Endothelial cell of umbilical vein (primary cell): ENCODE measurements around the gene CHRND. TPM values are rescaled to one million over a fixed set of nuclear protein-coding genes. Genes with fewer than 3 reads are reported as not detected.

ENCODE experiments used
- BruUV-seq: library from RNA; stranded (reverse); fragments of 400-500 nt; replicated peaks from 2 replicates; lab custom pipeline; 2021; lab: Mats Ljungman, UMichigan
- CTCF ChIA-PET: fragments of 300-600, 350-600 bp; sonication (Branson Sonifier 250); formaldehyde crosslinking; loops from one replicate; lab custom pipeline; 2021; ENCODE audit warnings: antibody characterized with exemption, inconsistent platforms; lab: Charles Lee
- POLR2A ChIA-PET: fragments of 300-600, 350-600 bp; sonication (Branson Sonifier 250); formaldehyde crosslinking; loops from one replicate; lab custom pipeline; 2021; ENCODE audit warnings: antibody characterized with exemption, inconsistent platforms; lab: Charles Lee
- DNase-seq: peaks from one replicate; pipeline ENCODE4 v3.0.0-alpha.2; 2011; ENCODE audit warnings: low read depth, low spot score
- FAIRE-seq: peaks from 2 replicates; lab custom pipeline; 2011; peaks lifted over from hg19 to GRCh38; lab: Jason Lieb, UNC
- H2AFZ ChIP-seq: 2 replicates; pipeline ENCODE4 v1.6.0; 2012; ENCODE audit warnings: low read depth, low read length, control low read depth, inconsistent platforms
- H3K27ac ChIP-seq: 2 replicates; pipeline ENCODE4 v1.5.1; 2011; ENCODE audit warnings: low read depth, mild to moderate bottlenecking, control low read depth, low read length, moderate library complexity; ENCODE audit not compliant: insufficient read depth
- H3K27me3 ChIP-seq, 2 experiments: 2 replicates each; pipeline versions ENCODE4 v1.6.0 to v1.6.1; 2011; ENCODE audit warnings: low read length in 2 of 2, mixed read lengths in 1 of 2; ENCODE audit not compliant: control insufficient read depth in 2 of 2, insufficient read depth in 2 of 2
- H3K36me3 ChIP-seq, 2 experiments: 2 replicates in 1 of 2; 3 replicates in 1 of 2; pipeline ENCODE4 v1.5.1; 2011; ENCODE audit warnings: low read length in 2 of 2, mild to moderate bottlenecking in 1 of 2, moderate library complexity in 1 of 2; ENCODE audit not compliant: control insufficient read depth in 2 of 2, insufficient read depth in 2 of 2; ENCODE audit errors: extremely low read depth in 1 of 2
- H3K4me1 ChIP-seq: 3 replicates; pipeline ENCODE4 v1.5.1; 2011; ENCODE audit warnings: mild to moderate bottlenecking, low read length; ENCODE audit not compliant: control insufficient read depth, insufficient read depth; ENCODE audit errors: extremely low read depth
- H3K4me2 ChIP-seq: 2 replicates; pipeline ENCODE4 v1.6.1; 2011; ENCODE audit warnings: low read length, control low read depth, mixed read lengths; ENCODE audit not compliant: insufficient read depth
- H3K4me3 ChIP-seq, 3 experiments: fragments of 200-600 bp in 1 of 3; sonication (generic), shearing (Covaris generic) in 1 of 3; replicated peaks in 1 of 3; 2 replicates each; pipeline ENCODE4 v1.5.1; 2011 to 2016; ENCODE audit warnings: control low read depth in 3 of 3, low read length in 3 of 3, mild to moderate bottlenecking in 2 of 3, inconsistent platforms in 1 of 3, low read depth in 1 of 3, moderate library complexity in 1 of 3; ENCODE audit not compliant: insufficient read depth in 1 of 3
- H3K79me2 ChIP-seq: 2 replicates; pipeline ENCODE4 v1.6.0; 2012; ENCODE audit warnings: low read length, inconsistent platforms; ENCODE audit not compliant: control insufficient read depth, insufficient read depth
- H3K9ac ChIP-seq: replicated peaks from 2 replicates; pipeline ENCODE3; 2011; ENCODE audit warnings: low read length, control low read depth; ENCODE audit not compliant: insufficient read depth; ENCODE audit errors: extremely low read depth
- H3K9me1 ChIP-seq: replicated peaks from 3 replicates; pipeline ENCODE4 v1.6.0; 2011; ENCODE audit warnings: mild to moderate bottlenecking, low read length; ENCODE audit not compliant: control insufficient read depth, insufficient read depth; ENCODE audit errors: extremely low read depth
- H3K9me3 ChIP-seq: replicated peaks from 2 replicates; pipeline ENCODE4 v1.5.1; 2012; ENCODE audit warnings: low read length, inconsistent platforms; ENCODE audit not compliant: control insufficient read depth, insufficient read depth
- H4K20me1 ChIP-seq: replicated peaks from 2 replicates; pipeline ENCODE3; 2011; ENCODE audit warnings: mild to moderate bottlenecking, low read length; ENCODE audit not compliant: control insufficient read depth, insufficient read depth; ENCODE audit errors: extremely low read depth
- CTCF ChIP-seq, 2 donors: IDR thresholded peaks; 1 replicate in 1 of 2; 2 replicates in 1 of 2; pipeline ENCODE4 v1.5.1; 2011; ENCODE audit warnings: low read length in 2 of 2, mild to moderate bottlenecking in 2 of 2, moderate library complexity in 2 of 2, control low read depth in 1 of 2, inconsistent platforms in 1 of 2, low read depth in 1 of 2; ENCODE audit not compliant: insufficient read depth in 1 of 2; ENCODE audit errors: extremely low read depth in 1 of 2
- FOS ChIP-seq: IDR thresholded peaks from 2 replicates; pipeline ENCODE4 v1.6.1; 2011; ENCODE audit warnings: mild to moderate bottlenecking, low read length, moderate library complexity, borderline replicate concordance; ENCODE audit not compliant: insufficient read depth
- JUN ChIP-seq: IDR thresholded peaks from 2 replicates; pipeline ENCODE4 v1.6.1; 2011; ENCODE audit warnings: borderline replicate concordance, low read depth; ENCODE audit not compliant: insufficient read length, insufficient read depth
- MYC ChIP-seq: IDR thresholded peaks from one replicate; pipeline ENCODE4 v1.6.1; 2011; ENCODE audit warnings: mild to moderate bottlenecking, low read depth, low read length
- POLR2A ChIP-seq: IDR thresholded peaks from 2 replicates; pipeline ENCODE4 v1.6.1; 2012; ENCODE audit warnings: low read depth, mild to moderate bottlenecking, control low read depth, low read length
- dilution Hi-C: fragments of 300-500 bp; cut with MboI; formaldehyde crosslinking; loops from one replicate; pipeline ENCODE4 v1.15.0; 2019; ENCODE audit warnings: low sequenced_read_pairs; ENCODE audit not compliant: extremely low pct_ligation_motif_present
- intact Hi-C: fragments of 100-400 bp; cut with micrococcal nuclease; formaldehyde crosslinking; loops from one replicate; pipeline ENCODE4 v1.10.0; 2022
- polyA plus RNA-seq, 4 experiments: library from polyadenylated mRNA; depleted of rRNA in 3 of 4; stranded (reverse) in 3 of 4; unstranded in 1 of 4; fragments of >200 nt; gene quantifications; 2 replicates each; pipeline versions ENCODE4 v1.2.1 to v1.2.3, GENCODE V29; 2011 to 2012; ENCODE audit warnings: missing spikeins in 1 of 4
- total RNA-seq: library from RNA; stranded (reverse); gene quantifications from 2 replicates; pipeline ENCODE4 v1.2.3, GENCODE V29; 2021

Gene CHRND
- total and polyA plus RNA-seq, 2 donors (not counting 3 experiments of a cell fraction or from before 2014, with no cell fraction given), result not detected

- H4K20me1 ChIP-seq, result no peaks in the 10 kb centered on the region
- no peak overlapping the region for H3K27ac ChIP-seq
- dilution Hi-C loops (no loop called here), intact Hi-C loops (no loop called here)
- H3K4me3 ChIP-seq, result no peak overlapping the region
- no TSS peak for BruUV-seq
- CTCF ChIA-PET, result no interaction called here
- DNase-seq, result no peak
- no peak overlapping the region for H2AFZ ChIP-seq
- H3K36me3 ChIP-seq, result no peaks in the 10 kb centered on the region
- FAIRE-seq, result no peak
- POLR2A ChIA-PET, result no interaction called here
- no peak overlapping the region for H3K9ac ChIP-seq
- H3K27me3 ChIP-seq, result peaks cover 22 to 33% of the 10 kb centered on the region in 2 experiments
- H3K9me3 ChIP-seq, result no peaks in the 10 kb centered on the region
- no peaks in the 10 kb centered on the region for H3K79me2 ChIP-seq
- no peaks in the 10 kb centered on the region for H3K4me1 ChIP-seq
- TF ChIP-seq POLR2A (no peak), FOS (no peak), MYC (no peak), JUN (no peak)
- H3K4me2 ChIP-seq, result no peak overlapping the region
- H3K9me1 ChIP-seq, result no peaks in the 10 kb centered on the region
Measured at GRCh38 chr2:232482301-232483238, 43.4 kb upstream of the CHRND start.

- Histone ChIP-seq H3K4me1 (no peaks in the 10 kb centered on the region), H2AFZ (no peak overlapping the region), H3K9ac (no peak overlapping the region), H3K9me3 (no peaks in the 10 kb centered on the region), H3K4me3 (no peak overlapping the region), H3K27me3 (peaks cover 27 to 40% of the 10 kb centered on the region in 2 experiments), H3K4me2 (no peak overlapping the region), H4K20me1 (no peaks in the 10 kb centered on the region), H3K27ac (no peak overlapping the region), H3K36me3 (no peaks in the 10 kb centered on the region), H3K79me2 (no peaks in the 10 kb centered on the region), H3K9me1 (no peaks in the 10 kb centered on the region)
- CTCF ChIA-PET, result no interaction called here
- dilution Hi-C loops, result no loop called here
- no peak for TF ChIP-seq CTCF (IDR thresholded peaks at IDR 0.05; ENCODE audit: extremely low read depth in 1 of 2, insufficient read depth in 1 of 2, low read depth in 1 of 2, low read length in 2 of 2)
- no peak for FAIRE-seq
- no peak for DNase-seq
- intact Hi-C loops, result no loop called here
- no TSS peak for BruUV-seq
- POLR2A ChIA-PET, result no interaction called here
Measured at GRCh38 chr2:232483311-232483922, 42.5 kb upstream of the CHRND start.
